IPS-NIHi7 (cell line): ENCODE data around the gene DACH1.
"Not testable (repeated sequence)": the region's sequence is repeated elsewhere in the genome, so short reads cannot be mapped to it uniquely, and the experiment has no call there.

Source experiments
- DNase-seq: peaks from one replicate; pipeline ENCODE4 v3.0.0; 2012; ENCODE audit warnings: mixed read lengths; ENCODE audit errors: extremely low spot score

The DACH1 gene

GRCh38 chr13:71867131-71867814 lies at the start of gene DACH1:
Gene DACH1, minus strand, starts transcription at chr13:71867204.
- peak; percentile 42 for DNase-seq

- no peak for DNase-seq
Measured at GRCh38 chr13:71913717-71914116, 46.7 kb upstream of the DACH1 start.

GRCh38 chr13:71912524-71912923 lies 45.5 kb upstream of the DACH1 start:
- no peak for DNase-seq

- no peak for DNase-seq
Measured at GRCh38 chr13:71906448-71906847, 39.4 kb upstream of the DACH1 start.

- peak; percentile 16 for DNase-seq
Measured at GRCh38 chr13:71902676-71903075, 35.7 kb upstream of the DACH1 start.

- not testable (repeated sequence) for DNase-seq
Measured at GRCh38 chr13:71893506-71893905, 26.5 kb upstream of the DACH1 start.

GRCh38 chr13:71886880-71887279 lies 19.9 kb upstream of the DACH1 start:
- no peak for DNase-seq

- no peak for DNase-seq
Measured at GRCh38 chr13:71882120-71882519, 15.1 kb upstream of the DACH1 start.

- no peak for DNase-seq
Measured at GRCh38 chr13:71880753-71881541, 13.9 kb upstream of the DACH1 start.

GRCh38 chr13:71879808-71880344 lies 12.9 kb upstream of the DACH1 start:
- DNase-seq: no peak

- peak; percentile 47 for DNase-seq
Measured at GRCh38 chr13:71879129-71879535, 12.1 kb upstream of the DACH1 start.

GRCh38 chr13:71877256-71877653 lies 10.3 kb upstream of the DACH1 start:
- peak; percentile 24 for DNase-seq

- DNase-seq: no peak
Measured at GRCh38 chr13:71876648-71877255, 9.7 kb upstream of the DACH1 start.

- DNase-seq: no peak
Measured at GRCh38 chr13:71875823-71876222, 8.8 kb upstream of the DACH1 start.

GRCh38 chr13:71874458-71874857 lies 7.5 kb upstream of the DACH1 start:
- no peak for DNase-seq

GRCh38 chr13:71873418-71874247 lies 6.6 kb upstream of the DACH1 start:
- DNase-seq: no peak

GRCh38 chr13:71871844-71872243 lies 4.8 kb upstream of the DACH1 start:
- DNase-seq: no peak

GRCh38 chr13:71871176-71871754 lies 4.3 kb upstream of the DACH1 start:
- DNase-seq: no peak

- no peak for DNase-seq
Measured at GRCh38 chr13:71870100-71870499, 3.1 kb upstream of the DACH1 start.

- no peak for DNase-seq
Measured at GRCh38 chr13:71869274-71869673, 2.3 kb upstream of the DACH1 start.
